ENCODE results near the gene TLR10.

DNA sequence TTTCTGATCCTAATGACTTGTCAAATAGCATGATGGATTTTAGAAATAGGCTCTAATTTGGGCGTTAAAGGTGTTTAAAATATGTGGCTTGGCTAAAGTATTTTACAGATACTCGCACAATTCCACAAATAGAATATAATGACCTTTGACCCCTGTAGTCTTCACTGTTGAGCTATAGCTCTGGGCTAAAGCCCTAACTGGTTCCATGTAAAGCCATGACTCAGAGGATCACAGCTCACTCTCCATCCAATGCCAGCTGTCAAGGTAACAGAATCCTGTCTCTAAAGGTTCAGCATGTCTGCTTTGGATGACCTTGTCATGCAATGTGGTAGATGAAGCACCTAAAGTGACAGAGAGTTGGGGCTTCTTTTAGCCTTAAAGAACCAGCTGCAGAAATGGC lies 42.5 kb downstream of the TLR10 start:
- TF ChIP-seq, protein P1, sequence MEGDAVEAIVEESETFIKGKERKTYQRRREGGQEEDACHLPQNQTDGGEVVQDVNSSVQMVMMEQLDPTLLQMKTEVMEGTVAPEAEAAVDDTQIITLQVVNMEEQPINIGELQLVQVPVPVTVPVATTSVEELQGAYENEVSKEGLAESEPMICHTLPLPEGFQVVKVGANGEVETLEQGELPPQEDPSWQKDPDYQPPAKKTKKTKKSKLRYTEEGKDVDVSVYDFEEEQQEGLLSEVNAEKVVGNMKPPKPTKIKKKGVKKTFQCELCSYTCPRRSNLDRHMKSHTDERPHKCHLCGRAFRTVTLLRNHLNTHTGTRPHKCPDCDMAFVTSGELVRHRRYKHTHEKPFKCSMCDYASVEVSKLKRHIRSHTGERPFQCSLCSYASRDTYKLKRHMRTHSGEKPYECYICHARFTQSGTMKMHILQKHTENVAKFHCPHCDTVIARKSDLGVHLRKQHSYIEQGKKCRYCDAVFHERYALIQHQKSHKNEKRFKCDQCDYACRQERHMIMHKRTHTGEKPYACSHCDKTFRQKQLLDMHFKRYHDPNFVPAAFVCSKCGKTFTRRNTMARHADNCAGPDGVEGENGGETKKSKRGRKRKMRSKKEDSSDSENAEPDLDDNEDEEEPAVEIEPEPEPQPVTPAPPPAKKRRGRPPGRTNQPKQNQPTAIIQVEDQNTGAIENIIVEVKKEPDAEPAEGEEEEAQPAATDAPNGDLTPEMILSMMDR (IDR thresholded peaks at IDR 0.05 in 4 of 5, conservative IDR thresholded peaks at IDR 0.05 in 1 of 5) = no peak
- TF ChIP-seq POLR2A (IDR thresholded peaks at IDR 0.05) = no peak
